Heart left ventricle (tissue), 13 donors: Measurements from ENCODE around the gene CC2D2B.

Source experiments
- POLR2A ChIP-seq, 2 donors: fragments of 450-650 bp; IDR thresholded peaks; one replicate each; pipeline ENCODE4 v1.6.1; 2017; ENCODE audit warnings: antibody characterized with exemption in 2 of 2, mild to moderate bottlenecking in 2 of 2, moderate library complexity in 2 of 2
- TF ChIP-seq, protein P1 (sequence below), 12 donors: fragments of 200-600 bp; sonication (generic) in 4 of 12; IDR thresholded peaks; one replicate each; pipeline versions ENCODE4 v1.5.0 to v1.8.0; 2018 to 2022; ENCODE audit warnings: antibody characterized with exemption in 12 of 12, mild to moderate bottlenecking in 5 of 12
- donor health status: ischemic (EF 13 %, LVEDD 7.1; RV severe dilation, severe dysfunction).
- donor health status: DM: no; HTN: yes; CAD: no.
- donor health status: DM: no; HTN: no; CAD: no.
- donor health status: ischemic (EF 25% LVEDD 6.9; RV normal size, moderate dysfunction).
- donor health status: ischemic (EF 25% LVEDD 5.7; RV mildly dilated, moderate dysfunction).
- donor health status: ischemic (EF 35%, LVEDD 5.7; RV mildly dilated, moderate dysfunction).
- donor health status: nonischemic (EF 11% LVEDD 7.7; RV severe dilation, severe dysfunction).
- donor health status: DM: yes; HTN: yes; CAD: no.
- donor health status: PGD.
- donor health status: ischemic (EF 29% LVEDD 5.4; RV normal size, mild dysfunction).
- donor health status: nonischemic (EF 23%, LVEDD 6.1; RV moderate dilation, normal function).

DNA sequence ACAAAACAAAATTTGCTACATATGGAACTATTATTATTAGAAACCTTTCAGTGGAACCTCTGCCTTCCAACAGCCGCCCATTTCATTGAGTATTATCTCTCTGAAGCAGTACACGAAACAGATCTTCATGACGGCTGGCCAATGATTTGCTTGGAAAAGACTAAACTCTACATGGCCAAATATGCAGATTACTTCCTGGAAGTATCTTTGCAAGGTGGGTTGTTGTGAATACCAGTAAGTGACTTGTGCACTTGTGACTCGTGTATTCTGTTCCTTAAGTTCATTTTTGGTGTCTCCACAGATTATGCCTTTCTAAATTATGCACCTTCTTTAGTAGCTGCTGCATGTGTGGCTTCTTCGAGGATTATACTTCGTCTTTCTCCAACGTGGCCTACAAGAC lies 149.0 kb downstream of the CC2D2B start:
- TF ChIP-seq, protein P1, sequence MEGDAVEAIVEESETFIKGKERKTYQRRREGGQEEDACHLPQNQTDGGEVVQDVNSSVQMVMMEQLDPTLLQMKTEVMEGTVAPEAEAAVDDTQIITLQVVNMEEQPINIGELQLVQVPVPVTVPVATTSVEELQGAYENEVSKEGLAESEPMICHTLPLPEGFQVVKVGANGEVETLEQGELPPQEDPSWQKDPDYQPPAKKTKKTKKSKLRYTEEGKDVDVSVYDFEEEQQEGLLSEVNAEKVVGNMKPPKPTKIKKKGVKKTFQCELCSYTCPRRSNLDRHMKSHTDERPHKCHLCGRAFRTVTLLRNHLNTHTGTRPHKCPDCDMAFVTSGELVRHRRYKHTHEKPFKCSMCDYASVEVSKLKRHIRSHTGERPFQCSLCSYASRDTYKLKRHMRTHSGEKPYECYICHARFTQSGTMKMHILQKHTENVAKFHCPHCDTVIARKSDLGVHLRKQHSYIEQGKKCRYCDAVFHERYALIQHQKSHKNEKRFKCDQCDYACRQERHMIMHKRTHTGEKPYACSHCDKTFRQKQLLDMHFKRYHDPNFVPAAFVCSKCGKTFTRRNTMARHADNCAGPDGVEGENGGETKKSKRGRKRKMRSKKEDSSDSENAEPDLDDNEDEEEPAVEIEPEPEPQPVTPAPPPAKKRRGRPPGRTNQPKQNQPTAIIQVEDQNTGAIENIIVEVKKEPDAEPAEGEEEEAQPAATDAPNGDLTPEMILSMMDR (IDR thresholded peaks at IDR 0.05): no peak
- TF ChIP-seq POLR2A (IDR thresholded peaks at IDR 0.05): no peak
